Esophagus muscularis mucosa (tissue), 4 donors: ENCODE results near the gene TNFRSF19.

Experiments used
- CTCF ChIP-seq, 3 experiments: fragments of 200-600 bp in 2 of 3; fragments of 450-650 bp in 1 of 3; sonication (generic) in 2 of 3; IDR thresholded peaks; one replicate each; pipeline ENCODE4 v1.5.1; 2017 to 2019; ENCODE audit warnings: antibody characterized with exemption in 3 of 3, mild to moderate bottlenecking in 2 of 3, moderate library complexity in 1 of 3
- EP300 ChIP-seq: sonication (generic); formaldehyde crosslinking; IDR thresholded peaks from one replicate; pipeline ENCODE4 v1.6.1; 2017; ENCODE audit warnings: antibody characterized with exemption
- POLR2A ChIP-seq: fragments of 450-650 bp; IDR thresholded peaks from one replicate; pipeline ENCODE4 v1.6.1; 2017; ENCODE audit warnings: antibody characterized with exemption, moderate library complexity, mild to moderate bottlenecking, low read depth
- POLR2AphosphoS5 ChIP-seq, 2 donors: sonication (generic); formaldehyde crosslinking; IDR thresholded peaks; one replicate each; pipeline ENCODE4 v1.6.1; 2017; ENCODE audit warnings: antibody characterized with exemption in 2 of 2

- TF ChIP-seq CTCF (IDR thresholded peaks at IDR 0.05) (no peak), POLR2A (no peak), EP300 (no peak), POLR2AphosphoS5 (IDR thresholded peaks at IDR 0.05) (no peak)
Observed at GRCh38 chr13:23574421-23575145, 4.4 kb downstream of the TNFRSF19 start.
